ENCODE results near the gene SIGLEC12. TPM values are rescaled to one million over a fixed set of nuclear protein-coding genes. Genes with fewer than 3 reads are reported as not detected.
"Not testable (repeated sequence)": the region's sequence is repeated elsewhere in the genome, so short reads cannot be mapped to it uniquely, and the experiment has no call there.

Gene SIGLEC12
- total RNA-seq, 1 experiment from 2014 or later: not detected

DNA sequence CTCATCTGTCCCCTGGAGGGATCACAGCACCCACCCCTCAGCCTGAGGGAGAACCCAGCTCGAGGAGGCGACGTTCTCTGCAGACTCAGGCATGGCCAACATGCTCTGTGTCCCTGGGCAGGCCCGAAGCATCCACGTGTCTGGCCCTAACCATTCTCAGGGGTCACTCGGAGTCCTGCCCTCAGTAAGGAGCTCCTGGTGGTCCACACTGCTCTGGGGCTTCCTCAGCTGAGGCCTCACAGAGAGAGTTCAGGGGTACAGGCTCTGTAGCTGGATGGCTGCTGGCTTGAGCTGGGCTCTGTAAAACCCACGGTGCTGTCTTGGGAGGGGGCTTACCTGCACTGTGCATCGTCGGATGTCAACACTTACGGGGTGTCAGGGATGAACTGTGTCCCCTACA, 38.9 kb downstream of the SIGLEC12 start:
- DNase-seq (ENCODE audit: low spot score): no peak
- in situ Hi-C loops (cut with HindIII; ENCODE audit: low sequenced_read_pairs): no loop called here

DNA sequence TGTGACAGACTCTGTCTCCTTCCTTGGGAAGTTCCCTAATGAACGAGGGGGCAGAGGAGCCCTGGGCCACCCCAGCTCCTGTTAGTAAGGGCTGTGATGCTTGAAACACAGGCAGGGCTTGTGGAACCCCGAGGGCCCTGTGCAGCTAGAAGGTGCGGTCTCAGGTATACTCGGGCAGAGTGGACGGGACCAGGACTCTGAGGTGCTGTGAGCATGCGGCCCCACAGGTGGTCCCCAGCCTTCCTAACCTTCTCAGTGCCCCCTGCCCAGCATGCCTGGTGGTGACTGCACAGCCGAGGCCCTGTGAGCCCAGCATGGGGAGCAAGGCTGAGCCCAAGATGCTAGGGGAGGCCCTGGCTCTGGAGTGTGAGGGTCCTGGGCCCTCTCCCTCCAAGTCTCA, 39.3 kb downstream of the SIGLEC12 start:
- no peak for DNase-seq (ENCODE audit: low spot score)
- in situ Hi-C loops (cut with HindIII; ENCODE audit: low sequenced_read_pairs): no loop called here

DNA sequence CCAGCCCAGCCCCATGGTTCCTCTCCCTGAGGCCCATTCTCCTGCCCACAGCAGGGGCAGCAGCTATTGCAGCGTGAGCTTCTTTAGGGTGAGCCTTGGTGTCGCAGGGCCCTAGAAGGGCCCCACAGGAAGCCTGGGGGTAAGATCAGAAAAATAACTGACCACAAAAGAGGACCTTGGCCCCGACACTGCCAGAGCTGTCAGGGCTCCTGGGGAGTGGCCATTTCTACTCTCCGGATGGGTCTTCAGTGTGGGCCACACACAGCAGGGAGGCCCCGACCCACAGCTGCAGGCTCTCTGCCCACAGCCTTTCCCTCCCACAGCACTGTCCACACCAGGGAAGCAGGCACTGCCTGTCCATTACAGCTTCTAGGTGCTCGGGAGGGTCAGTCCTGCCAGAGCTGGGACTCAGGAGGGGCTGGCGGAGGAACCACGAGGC, 39.9 kb downstream of the SIGLEC12 start:
- DNase-seq (ENCODE audit: low spot score): no peak
- in situ Hi-C loops (cut with HindIII; ENCODE audit: low sequenced_read_pairs): no loop called here

DNA sequence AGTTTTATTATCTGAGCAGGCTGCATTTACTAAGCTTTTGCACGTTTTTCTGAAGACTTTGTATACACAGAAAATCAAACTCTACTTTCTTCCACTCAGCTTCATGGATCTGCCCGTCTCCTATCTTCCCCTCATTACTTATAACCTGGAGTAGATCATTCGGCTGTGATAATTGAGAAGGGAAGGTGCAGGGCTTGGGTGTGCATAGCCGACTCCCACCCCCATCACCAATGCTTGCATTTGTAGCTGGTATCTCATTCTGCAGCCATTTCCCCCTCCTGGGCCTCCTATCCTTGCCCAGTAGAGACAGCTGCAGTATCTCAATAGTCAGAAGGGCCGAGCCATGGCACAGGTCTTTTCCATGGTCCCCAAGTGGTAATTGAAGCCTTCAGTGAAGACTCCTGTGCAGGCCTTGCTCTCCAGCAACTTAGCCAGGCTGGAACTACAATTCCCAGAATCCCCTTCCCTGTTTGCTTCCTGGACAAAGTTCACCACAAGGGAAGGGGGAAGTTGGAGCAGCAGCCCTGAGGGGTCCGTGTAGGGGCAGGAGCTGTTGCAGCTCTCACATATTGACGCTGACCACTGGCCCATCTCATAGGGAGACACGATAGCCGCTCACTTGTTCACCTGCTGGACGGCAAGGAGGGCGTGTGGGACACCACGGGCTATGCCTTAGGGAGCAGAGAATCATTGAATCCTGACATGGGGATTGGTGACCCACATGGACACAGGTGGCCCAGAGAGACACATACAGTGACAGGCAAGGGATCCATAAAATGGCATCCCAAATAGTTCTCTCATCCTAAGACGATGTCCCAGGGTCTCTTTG, 41.2 kb downstream of the SIGLEC12 start:
- DNase-seq (ENCODE audit: low spot score): no peak
- in situ Hi-C loops (cut with HindIII; ENCODE audit: low sequenced_read_pairs): no loop called here

- in situ Hi-C loops (cut with HindIII; ENCODE audit: low sequenced_read_pairs): no loop called here
- no peak for DNase-seq (ENCODE audit: low spot score)
These were observed 42.6 kb downstream of the SIGLEC12 start for GRCh38 chr19:51458899-51459505.

DNA sequence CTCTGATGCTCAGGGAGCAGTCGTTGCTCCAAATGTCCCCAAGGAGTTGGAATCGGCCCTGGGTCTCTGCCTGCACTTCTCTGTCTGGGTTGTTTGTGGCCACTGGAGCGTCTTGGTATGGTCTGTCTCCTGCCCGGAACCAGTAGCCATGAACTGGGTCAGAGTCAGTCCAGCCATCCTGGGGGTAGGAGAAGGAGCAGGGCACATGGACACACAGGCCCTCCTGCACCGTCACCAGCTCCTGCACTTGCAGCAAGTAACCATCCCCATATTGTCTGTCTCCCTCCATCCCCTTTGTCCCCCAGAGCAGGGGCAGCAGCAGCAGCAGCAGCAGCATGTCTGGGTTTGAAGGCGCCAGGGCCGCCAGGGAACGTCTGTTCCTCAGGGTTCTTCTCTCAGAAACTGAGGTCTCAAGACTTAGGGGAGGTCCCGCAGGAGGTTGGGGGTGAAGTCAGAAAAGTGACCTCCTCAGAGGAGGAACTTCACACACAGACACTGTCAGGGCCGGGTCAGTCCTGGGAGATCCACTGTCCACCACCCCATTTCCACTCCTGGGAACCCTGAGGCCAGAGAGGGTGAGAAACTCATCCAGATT, 43.5 kb downstream of the SIGLEC12 start, which contains the start of gene SIGLEC8:
Gene SIGLEC8, minus strand, starts transcription at position 404 of the 595 bp plus-strand sequence. Its CDS starts 67 bp downstream, at position 337.
- no peak for DNase-seq (ENCODE audit: low spot score)
- in situ Hi-C loops (cut with HindIII; ENCODE audit: low sequenced_read_pairs): no loop called here

DNA sequence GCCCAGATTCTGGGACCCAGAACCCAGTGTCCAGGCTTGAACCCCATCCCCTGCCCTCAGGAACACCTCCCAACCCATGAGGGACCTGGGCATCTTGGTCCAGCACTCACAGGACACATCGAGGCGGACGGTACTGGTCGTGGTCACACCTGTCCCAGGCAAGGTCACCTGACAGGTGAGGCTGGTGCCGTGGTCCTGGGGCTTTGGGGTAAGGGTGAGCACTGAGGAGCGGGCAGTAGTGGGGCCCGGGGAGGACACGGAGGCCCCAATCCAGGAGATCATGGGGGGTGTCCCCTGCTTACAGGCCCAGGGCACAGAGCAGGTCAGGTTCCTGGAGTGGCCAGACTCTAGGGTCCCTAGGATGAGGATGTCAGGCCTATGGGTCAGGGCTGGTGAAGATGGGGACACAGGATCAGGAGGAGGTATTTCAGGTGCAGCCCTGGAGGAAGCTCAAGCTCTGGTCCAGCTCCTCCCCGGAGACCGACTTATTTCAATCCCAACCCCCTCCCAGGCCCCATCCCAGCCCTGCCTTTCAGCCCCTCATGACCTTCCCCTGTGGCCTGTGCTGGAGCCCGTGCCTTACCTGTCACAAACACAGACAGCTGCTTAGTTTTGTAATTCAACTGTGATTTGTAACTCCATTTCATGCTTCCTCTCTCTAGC, 44.1 kb downstream of the SIGLEC12 start:
- in situ Hi-C loops (cut with HindIII; ENCODE audit: low sequenced_read_pairs): no loop called here

GRCh38 chr19:51456541-51457290, 44.9 kb downstream of the SIGLEC12 start:
- DNase-seq (ENCODE audit: low spot score): no peak
- in situ Hi-C loops (cut with HindIII; ENCODE audit: low sequenced_read_pairs): no loop called here

More for the DNA sequence above, 44.1 kb downstream of the SIGLEC12 start:
- DNase-seq (ENCODE audit: low spot score): no peak

DNA sequence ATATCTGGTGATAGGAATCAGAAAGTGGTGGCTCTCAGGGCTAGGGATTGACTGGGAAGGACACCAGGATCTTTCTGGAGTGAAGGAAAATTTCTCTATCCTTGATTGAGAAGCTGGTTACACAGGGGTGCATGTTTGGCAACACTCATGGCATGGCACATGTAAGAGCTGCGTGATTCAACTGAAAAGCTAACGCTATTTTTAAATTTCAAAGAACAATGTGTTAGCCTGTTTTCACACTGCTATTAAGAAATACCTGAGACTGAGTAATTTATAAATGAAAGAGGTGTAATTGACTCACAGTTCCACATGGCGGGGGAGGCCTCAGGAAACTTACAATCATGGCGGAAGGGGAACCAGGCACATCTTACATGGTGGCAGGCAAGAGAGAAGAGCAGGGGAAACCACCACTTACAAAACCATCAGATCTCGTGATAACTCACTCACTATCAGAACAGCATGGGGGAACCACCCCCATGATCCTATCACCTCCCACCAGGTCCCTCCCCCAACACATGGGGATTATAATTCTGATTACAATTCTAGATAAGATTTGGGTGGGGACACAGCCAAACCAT, 50.8 kb downstream of the SIGLEC12 start:
- in situ Hi-C loops (cut with HindIII; ENCODE audit: low sequenced_read_pairs): no loop called here
- DNase-seq (ENCODE audit: low spot score): no peak

DNA sequence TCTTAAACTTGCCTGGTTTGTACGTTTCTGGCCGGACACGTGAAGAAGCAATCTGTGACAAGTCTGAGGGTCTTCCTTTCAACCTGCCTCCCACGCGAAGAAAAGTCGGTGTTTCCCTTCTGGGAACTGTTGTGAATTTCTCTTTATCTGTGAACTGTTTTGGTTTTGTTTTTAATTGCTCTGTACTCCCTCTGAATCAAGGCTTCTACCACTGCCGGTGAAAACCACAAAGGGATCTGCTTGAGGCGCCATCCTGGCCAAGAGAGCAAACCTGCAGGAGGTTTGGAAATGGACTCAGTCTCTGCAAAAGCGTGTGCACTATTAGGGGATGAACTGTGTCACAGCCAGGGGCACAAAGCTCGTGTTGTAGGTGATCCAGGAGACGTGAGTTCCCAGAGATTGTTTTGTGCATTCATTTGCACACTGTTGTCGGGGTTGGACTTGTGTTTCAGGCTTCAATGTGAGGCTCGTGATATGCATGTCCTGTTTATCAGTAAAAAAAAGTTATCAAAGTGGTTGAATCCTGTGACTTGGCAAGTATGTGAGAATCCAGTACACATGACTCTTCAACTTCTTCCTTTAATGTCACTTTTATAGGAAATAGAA, 53.1 kb downstream of the SIGLEC12 start:
- no peak for DNase-seq (ENCODE audit: low spot score)
- in situ Hi-C loops (cut with HindIII; ENCODE audit: low sequenced_read_pairs): no loop called here

DNA sequence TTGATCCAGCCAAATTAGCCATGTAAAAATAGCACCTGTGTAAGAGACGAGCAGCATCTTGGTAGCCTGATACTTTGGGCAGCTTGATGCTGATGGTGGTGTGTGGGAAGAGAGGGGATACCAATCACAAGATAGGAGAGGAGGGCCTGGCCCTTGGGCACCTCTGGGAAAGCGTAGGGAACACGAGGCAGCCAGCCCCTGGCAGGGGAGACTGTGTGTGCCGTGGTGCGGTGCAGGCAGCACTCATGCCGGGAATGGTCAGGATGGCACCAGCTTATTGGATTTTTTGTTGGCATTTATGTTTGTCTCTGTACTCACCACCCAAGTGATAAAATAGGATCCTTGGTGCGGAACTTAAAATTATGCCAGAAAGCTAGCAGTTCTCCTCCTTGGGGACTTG, 53.6 kb downstream of the SIGLEC12 start:
- DNase-seq (ENCODE audit: low spot score): no peak
- in situ Hi-C loops (cut with HindIII; ENCODE audit: low sequenced_read_pairs): no loop called here

- in situ Hi-C loops (cut with HindIII; ENCODE audit: low sequenced_read_pairs); DNase-seq (ENCODE audit: low spot score): not testable (repeated sequence)
These were observed 54.1 kb downstream of the SIGLEC12 start for GRCh38 chr19:51447510-51447909.

DNA sequence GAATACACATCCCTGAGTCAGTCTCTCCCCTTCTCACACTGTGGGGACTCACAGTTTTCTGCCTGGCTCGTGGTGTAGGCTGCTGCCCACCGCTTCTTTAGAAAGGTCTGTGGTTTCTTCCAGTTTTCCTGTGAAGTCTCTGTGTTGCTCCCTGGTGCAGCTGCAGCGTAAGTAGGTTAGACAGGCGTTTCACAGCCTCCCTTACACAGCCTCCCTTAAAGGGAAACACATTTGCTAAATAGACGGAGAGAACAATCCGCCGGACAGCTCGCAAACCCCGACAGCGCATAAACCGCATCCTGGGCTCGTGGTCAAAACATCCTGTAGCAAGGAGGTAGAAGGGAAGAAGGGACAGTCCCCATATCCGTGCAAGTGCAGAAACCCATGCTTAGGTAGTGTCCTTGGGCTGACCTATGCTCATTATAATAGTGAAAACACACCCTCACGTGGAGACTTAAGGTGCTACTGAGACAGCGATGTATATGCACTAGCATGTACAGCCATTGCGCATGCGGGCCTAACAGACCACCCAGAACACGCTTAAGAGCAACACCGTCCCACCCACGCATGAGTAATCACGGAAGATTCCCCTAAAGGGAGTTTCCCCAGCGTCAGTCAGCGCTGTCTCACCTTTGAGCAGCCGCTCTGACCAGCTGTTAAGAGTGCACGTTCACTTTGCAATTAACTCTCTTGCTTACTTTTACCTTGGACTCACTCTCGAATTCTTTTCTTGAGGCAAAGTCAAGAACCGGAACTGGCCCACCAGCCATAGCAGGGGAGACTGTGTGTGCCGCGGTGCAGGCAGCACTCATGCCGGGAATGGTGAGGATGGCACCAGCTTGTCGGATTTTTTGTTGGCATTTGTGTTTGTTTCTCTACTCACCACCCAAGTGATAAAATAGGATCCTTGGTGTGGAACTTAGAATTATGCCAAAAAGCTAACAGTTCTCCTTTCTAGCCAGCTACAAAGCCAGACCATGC, 59.9 kb downstream of the SIGLEC12 start:
- DNase-seq (ENCODE audit: low spot score): no peak
- in situ Hi-C loops (cut with HindIII; ENCODE audit: low sequenced_read_pairs): no loop called here
